ENCODE data around the gene ZDHHC3.

GRCh38 chr3:44991326-44991725 lies 15.4 kb upstream of the ZDHHC3 start:
- no peak for TF ChIP-seq POLR2AphosphoS5 (IDR thresholded peaks at IDR 0.05; ENCODE audit: low read depth)
- no peak for TF ChIP-seq CTCF (IDR thresholded peaks at IDR 0.05; ENCODE audit: insufficient read depth, low read length)
- no peak for TF ChIP-seq REST (IDR thresholded peaks at IDR 0.05; ENCODE audit: insufficient replicate concordance, low read depth)
- TF ChIP-seq GABPA (IDR thresholded peaks at IDR 0.05; ENCODE audit: low read depth): no peak
